Sciatic nerve (tissue), 2 donors: ENCODE measurements around the gene IL21. TPM values are rescaled to one million over a fixed set of nuclear protein-coding genes. Genes with fewer than 3 reads are reported as not detected.
"Not testable (repeated sequence)": the region's sequence is repeated elsewhere in the genome, so short reads cannot be mapped to it uniquely, and the experiment has no call there.

Source experiments
- ATAC-seq: fragments of 200-7000 bp; cut with Tn5 transposase; one replicate; pipeline ENCODE4 v1.9.1; 2020; ENCODE audit warnings: mild to moderate bottlenecking, moderate library complexity
- DNase-seq: peaks from one replicate; pipeline ENCODE4 v3.0.0-alpha.2; 2020; ENCODE audit warnings: low spot score
- intact Hi-C: fragments of 100-400 bp; cut with DNase I; formaldehyde crosslinking; loops from one replicate; pipeline ENCODE4 v1.14.2; 2022
- total RNA-seq: library from RNA; stranded (reverse); fragmentation: NEBNext Ultra II Directional; extraction: Animal tissue kit (Norgen Biotek cat#: 25700); gene quantifications from one replicate; pipeline ENCODE4 v1.2.1, GENCODE V29; 2021
- donor health status: DM: no; HTN: no; CAD: no.
- donor health status: DM: no; HTN: no; CAD: no.

The IL21 gene
- total RNA-seq = not detected

- intact Hi-C loops = no loop called here
- DNase-seq (no peak), ATAC-seq (no peak)
Observed at GRCh38 chr4:122621016-122621507, at the start of gene IL21. IL21 (minus strand) TSS chr4:122621066; CDS start chr4:122621011, 55 bp downstream.

- intact Hi-C loops = no loop called here
- DNase-seq (no peak), ATAC-seq (no peak)
Observed at GRCh38 chr4:122669911-122670738, 49.3 kb upstream of the IL21 start.

- intact Hi-C loops = no loop called here
- ATAC-seq (no peak), DNase-seq (no peak)
Observed at GRCh38 chr4:122668241-122668640, 47.4 kb upstream of the IL21 start.

GRCh38 chr4:122666527-122667245, 45.8 kb upstream of the IL21 start:
- intact Hi-C loops = no loop called here
- ATAC-seq (no peak), DNase-seq (no peak)

GRCh38 chr4:122665161-122665929, 44.5 kb upstream of the IL21 start:
- DNase-seq (no peak), ATAC-seq (no peak)
- intact Hi-C loops = no loop called here

GRCh38 chr4:122663814-122664610, 43.1 kb upstream of the IL21 start:
- intact Hi-C loops = no loop called here
- no peak for DNase-seq
- no peak for ATAC-seq

GRCh38 chr4:122663291-122663690, 42.4 kb upstream of the IL21 start:
- intact Hi-C loops = no loop called here
- DNase-seq = no peak
- no peak for ATAC-seq

- no peak for DNase-seq
- ATAC-seq = no peak
- intact Hi-C loops = no loop called here
Observed at GRCh38 chr4:122662701-122663100, 41.8 kb upstream of the IL21 start.

- DNase-seq (no peak), ATAC-seq (no peak)
- intact Hi-C loops = no loop called here
Observed at GRCh38 chr4:122661176-122662160, 40.6 kb upstream of the IL21 start.

GRCh38 chr4:122658818-122659295, 38.0 kb upstream of the IL21 start:
- no peak for ATAC-seq
- intact Hi-C loops = no loop called here

GRCh38 chr4:122658377-122658776, 37.5 kb upstream of the IL21 start:
- DNase-seq = no peak
- no peak for ATAC-seq
- intact Hi-C loops = no loop called here

More at GRCh38 chr4:122658818-122659295, 38.0 kb upstream of the IL21 start:
- DNase-seq = no peak

GRCh38 chr4:122657553-122657952, 36.7 kb upstream of the IL21 start:
- DNase-seq (no peak), ATAC-seq (no peak)
- intact Hi-C loops = no loop called here

GRCh38 chr4:122656583-122656982, 35.7 kb upstream of the IL21 start:
- ATAC-seq, DNase-seq, intact Hi-C loops: not testable (repeated sequence)

GRCh38 chr4:122652379-122652778, 31.5 kb upstream of the IL21 start:
- DNase-seq = no peak
- ATAC-seq = no peak
- intact Hi-C loops = no loop called here

- no peak for ATAC-seq
- DNase-seq = no peak
- intact Hi-C loops = no loop called here
Observed at GRCh38 chr4:122650148-122650547, 29.3 kb upstream of the IL21 start.

GRCh38 chr4:122647656-122648055, 26.8 kb upstream of the IL21 start:
- DNase-seq (no peak), ATAC-seq (no peak)
- intact Hi-C loops = no loop called here

- DNase-seq = no peak
- intact Hi-C loops = no loop called here
- no peak for ATAC-seq
Observed at GRCh38 chr4:122643257-122643656, 22.4 kb upstream of the IL21 start.
